ENCODE measurements around the gene MTMR10. TPM values are rescaled to one million over a fixed set of nuclear protein-coding genes. Genes with fewer than 3 reads are reported as not detected.

Gene MTMR10
- total RNA-seq, 2 donors from 2014 or later, result 13.9 to 44.7 TPM

- H3K4me3 ChIP-seq, result no peak overlapping the region
- H3K4me1 ChIP-seq (ENCODE audit: control insufficient read depth in 1 of 2, low read depth in 2 of 2), result no peaks in the 10 kb centered on the region
- DNase-seq (ENCODE audit: low spot score), result no peak
- TF ChIP-seq, protein P1, sequence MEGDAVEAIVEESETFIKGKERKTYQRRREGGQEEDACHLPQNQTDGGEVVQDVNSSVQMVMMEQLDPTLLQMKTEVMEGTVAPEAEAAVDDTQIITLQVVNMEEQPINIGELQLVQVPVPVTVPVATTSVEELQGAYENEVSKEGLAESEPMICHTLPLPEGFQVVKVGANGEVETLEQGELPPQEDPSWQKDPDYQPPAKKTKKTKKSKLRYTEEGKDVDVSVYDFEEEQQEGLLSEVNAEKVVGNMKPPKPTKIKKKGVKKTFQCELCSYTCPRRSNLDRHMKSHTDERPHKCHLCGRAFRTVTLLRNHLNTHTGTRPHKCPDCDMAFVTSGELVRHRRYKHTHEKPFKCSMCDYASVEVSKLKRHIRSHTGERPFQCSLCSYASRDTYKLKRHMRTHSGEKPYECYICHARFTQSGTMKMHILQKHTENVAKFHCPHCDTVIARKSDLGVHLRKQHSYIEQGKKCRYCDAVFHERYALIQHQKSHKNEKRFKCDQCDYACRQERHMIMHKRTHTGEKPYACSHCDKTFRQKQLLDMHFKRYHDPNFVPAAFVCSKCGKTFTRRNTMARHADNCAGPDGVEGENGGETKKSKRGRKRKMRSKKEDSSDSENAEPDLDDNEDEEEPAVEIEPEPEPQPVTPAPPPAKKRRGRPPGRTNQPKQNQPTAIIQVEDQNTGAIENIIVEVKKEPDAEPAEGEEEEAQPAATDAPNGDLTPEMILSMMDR (IDR thresholded peaks at IDR 0.05), result no peak
- H3K9me3 ChIP-seq, result no peaks in the 10 kb centered on the region
- H3K27me3 ChIP-seq (replicated peaks; ENCODE audit: insufficient read depth), result no peaks in the 10 kb centered on the region
- no peaks in the 10 kb centered on the region for H3K36me3 ChIP-seq
- H3K27ac ChIP-seq, result no peak overlapping the region
- ATAC-seq (ENCODE audit: insufficient number of reproducible peaks, low FRiP score, low read depth), result no peak
These were observed 95.8 kb downstream of the MTMR10 start for GRCh38 chr15:30895461-30896210.

- ATAC-seq (ENCODE audit: insufficient number of reproducible peaks, low FRiP score, low read depth) (no peak), DNase-seq (ENCODE audit: low spot score) (no peak)
- Histone ChIP-seq H3K27ac (no peak overlapping the region), H3K27me3 (replicated peaks; ENCODE audit: insufficient read depth) (no peaks in the 10 kb centered on the region), H3K9me3 (no peaks in the 10 kb centered on the region), H3K4me3 (no peak overlapping the region), H3K36me3 (no peaks in the 10 kb centered on the region), H3K4me1 (ENCODE audit: control insufficient read depth in 1 of 2, low read depth in 2 of 2) (no peaks in the 10 kb centered on the region)
- TF ChIP-seq, protein P1 (IDR thresholded peaks at IDR 0.05), result no peak
These were observed 102.2 kb downstream of the MTMR10 start for GRCh38 chr15:30889196-30889595.

Other genes with a start within 250 kb of the MTMR10 start
- gene FAN1, start 87.7 kb downstream of the MTMR10 start, total RNA-seq, result 10 to 100 TPM in 1 of 2 donors, 1 to 10 TPM in 1; 5.8 to 14.5 TPM
- not detected for gene TRPM1, start 110.1 kb upstream of the MTMR10 start, total RNA-seq